ENCODE results near the gene KIF26B.

The KIF26B gene

DNA sequence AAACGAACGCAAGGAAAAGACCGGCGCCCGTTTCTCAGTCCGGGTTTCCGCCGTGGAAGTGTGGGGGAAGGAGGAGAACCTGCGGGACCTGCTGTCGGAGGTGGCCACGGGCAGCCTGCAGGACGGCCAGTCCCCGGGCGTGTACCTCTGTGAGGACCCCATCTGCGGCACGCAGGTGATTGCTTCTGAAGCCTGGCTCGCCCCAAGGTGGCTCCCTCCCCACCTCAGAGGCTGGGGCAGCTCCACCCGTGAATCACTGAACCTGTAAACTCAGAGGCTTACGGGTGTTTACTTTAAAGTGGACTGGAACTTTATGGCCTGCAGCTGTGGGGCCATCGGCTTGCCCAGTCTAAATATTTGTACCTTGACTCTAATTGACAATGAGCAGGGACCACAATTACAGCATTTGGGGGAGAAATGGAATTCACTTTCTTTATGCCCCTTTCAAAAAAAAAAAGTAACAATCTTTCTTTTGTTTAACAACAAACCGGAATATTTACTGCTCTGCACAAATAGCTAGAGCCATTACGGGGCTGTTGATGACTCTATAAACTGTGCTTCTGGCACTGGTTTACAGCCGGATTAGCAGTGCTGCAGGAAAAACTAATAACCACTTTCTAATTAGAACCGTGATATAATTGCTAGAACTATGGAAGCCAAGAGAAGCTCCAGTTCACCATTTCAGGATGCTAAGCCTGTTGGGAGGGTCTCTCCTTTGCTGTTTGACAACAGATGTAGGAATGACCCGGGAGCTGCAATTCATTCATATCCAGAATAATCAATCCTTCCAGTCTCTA is 454.8 kb downstream of the KIF26B start:
- no peak for DNase-seq

GRCh38 chr1:245611251-245611650 is 456.5 kb downstream of the KIF26B start:
- no peak for DNase-seq

- no peak for DNase-seq
Measured at GRCh38 chr1:245614476-245614875, 459.7 kb downstream of the KIF26B start.

GRCh38 chr1:245615001-245615400 is 460.2 kb downstream of the KIF26B start:
- DNase-seq = no peak

DNA sequence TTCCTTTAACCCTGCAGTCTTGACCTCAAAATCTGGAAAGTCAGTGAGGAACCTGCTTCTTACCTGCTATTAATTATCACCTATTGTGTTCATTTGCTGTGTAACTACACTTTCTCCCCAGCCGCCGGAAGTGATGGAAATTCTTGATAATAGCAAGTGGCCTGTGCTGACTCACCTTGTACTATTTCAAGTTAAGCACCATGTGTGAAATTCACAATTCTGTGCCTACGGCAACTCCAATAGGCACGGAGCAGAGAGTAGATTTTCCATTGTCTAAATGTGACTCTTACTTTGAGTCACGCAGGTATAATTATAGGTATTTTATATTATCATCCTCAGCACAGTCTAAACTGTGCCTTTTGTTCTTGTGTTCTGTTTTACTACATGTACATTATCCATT is 466.8 kb downstream of the KIF26B start:
- no peak for DNase-seq

GRCh38 chr1:245622332-245623014 is 467.7 kb downstream of the KIF26B start:
- DNase-seq = no peak

GRCh38 chr1:245641384-245641783 is 486.6 kb downstream of the KIF26B start:
- no peak for DNase-seq

GRCh38 chr1:245645406-245645805 is 490.6 kb downstream of the KIF26B start:
- DNase-seq = no peak

DNA sequence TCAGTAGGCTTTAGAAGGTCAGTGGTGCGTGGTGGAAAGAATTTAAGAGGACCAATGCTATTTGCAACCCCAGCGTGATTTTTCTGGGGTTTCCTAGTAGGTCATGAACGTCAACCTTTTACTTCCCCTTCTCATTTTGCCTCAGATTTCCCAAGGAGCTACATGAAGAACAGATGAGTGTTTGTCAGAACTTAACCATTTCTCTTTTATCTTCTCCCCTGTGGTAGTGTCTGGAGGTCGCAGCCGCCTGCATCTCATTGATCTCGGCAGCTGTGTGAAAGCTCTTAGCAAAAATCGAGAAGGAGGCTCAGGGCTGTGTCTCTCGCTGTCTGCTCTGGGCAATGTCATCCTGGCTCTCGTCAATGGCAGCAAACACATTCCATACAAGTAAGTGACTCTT is 491.1 kb downstream of the KIF26B start:
- DNase-seq = no peak

GRCh38 chr1:245648749-245649522 is 494.2 kb downstream of the KIF26B start:
- DNase-seq = no peak

DNA sequence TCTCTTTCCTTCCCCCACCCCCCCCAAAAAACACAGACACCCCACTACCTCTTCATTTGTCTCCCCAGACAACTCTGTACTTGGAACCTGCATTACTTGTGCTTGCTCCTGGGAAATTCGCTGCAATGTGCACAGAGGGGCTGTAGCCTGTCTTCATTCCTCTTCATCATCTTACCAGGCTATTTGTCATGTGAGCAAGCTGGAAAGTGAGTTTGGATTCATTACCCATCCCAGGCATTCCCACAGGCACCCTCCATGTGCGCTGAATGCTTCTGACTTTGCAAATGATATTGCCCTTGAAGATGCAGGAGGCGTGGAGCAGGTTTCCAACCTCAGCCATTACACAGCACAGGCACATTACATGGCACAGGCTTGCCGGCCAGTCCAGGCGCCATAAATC is 494.9 kb downstream of the KIF26B start:
- DNase-seq = no peak

GRCh38 chr1:245650441-245650960 is 495.7 kb downstream of the KIF26B start:
- no peak for DNase-seq

DNA sequence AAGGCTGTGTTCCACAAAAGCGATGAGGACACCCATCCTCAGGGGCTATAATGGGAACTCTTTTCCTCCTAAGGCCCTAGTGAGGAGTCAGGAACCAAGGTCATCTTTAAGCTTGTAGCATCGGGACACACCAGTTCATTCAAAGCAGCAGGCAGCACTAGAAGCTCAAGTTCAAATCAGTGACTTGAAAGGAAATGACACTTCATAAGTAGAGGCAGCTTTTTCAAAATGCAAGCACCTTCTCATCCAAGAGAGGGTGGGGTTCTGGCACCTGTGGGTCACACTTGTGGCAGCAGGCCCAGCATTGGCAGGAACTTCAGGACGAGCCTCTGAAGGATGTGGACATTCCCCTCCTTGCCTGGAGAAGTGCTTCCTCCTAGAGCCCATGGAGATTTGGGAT is 496.3 kb downstream of the KIF26B start:
- no peak for DNase-seq

DNA sequence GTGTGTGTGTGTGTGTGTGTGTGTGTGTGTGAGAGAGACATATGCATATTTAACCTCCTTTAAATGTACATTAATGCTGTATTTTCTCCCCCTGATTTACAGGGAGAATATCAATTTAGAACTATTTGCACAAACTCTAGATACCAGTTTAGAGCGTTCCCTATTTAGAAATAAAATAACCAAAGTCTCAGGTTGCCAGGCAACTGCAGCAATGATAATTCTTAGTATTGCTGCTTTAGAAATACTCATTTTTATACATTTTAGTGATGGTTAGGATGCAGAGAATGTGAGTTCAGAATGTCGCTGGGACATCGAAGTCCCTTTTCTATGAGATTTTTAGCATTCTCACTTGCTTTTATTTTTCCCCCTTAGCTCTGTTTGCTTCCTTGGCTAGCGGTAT is 497.3 kb downstream of the KIF26B start:
- DNase-seq = no peak

DNA sequence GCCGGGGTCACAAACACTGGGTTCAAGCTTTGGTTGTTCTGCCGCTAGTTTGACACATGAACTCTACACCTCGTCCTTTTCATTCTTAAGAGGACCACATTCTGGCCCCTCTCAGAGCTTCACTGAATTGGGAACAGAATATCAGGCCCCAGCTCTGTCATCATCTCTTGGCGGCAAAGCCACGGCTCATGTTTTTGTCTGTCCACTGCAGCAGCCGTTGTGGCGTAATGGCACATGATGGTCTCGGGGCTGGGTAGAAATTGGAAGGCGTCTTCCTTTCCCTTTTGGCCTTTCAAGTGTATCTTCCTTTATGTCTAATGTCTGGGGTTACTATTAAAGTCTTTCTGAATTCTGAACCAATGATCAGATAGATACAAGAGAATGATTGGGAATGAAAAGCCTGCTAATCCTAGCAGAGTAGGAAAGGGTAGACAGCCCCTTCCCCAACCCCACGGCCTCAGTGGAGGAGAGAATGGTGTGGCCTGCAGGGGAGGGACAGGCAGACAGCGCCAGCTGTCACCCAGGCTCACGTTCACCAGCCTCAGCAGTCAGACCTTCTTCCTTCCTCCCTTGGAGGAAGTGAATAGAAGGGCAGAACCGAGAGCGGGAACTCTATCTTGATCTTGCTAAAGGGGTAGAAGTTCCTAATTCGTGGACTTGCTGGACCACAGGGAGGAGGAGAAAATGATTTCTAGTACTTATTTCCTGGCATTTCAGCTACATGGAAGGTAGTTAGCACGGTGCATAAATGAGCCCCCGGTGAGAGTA is 498.1 kb downstream of the KIF26B start:
- no peak for DNase-seq

DNA sequence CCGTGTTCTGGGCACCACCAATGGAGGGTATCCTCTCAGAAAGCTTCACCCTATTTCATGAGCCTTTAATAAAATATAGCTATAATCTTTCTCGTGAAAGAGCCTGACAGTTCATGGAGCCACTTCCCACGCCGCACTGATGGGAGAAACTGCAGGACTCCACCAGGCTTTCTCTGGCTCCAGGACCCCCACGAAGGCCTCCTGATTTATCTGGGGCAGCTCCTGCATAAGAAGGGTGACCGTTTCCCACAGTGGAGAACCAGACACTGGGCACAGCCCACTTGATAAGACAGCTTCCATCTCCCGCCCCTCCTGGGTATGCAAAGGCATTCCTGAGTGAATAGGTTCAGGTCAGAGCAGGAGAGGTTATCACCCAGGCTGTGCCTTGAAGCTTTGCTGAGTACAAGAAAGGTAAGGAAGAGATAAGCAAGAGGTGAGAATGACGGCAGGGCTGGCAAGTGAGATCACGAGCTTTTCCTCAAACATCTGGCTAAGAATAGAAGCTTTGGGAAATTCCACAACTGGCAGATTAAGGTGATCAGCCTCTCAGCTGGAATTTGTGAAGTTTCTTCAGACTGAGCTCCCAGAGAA is 499.8 kb downstream of the KIF26B start:
- no peak for DNase-seq

- no peak for DNase-seq
Measured at GRCh38 chr1:245656189-245656717, 501.5 kb downstream of the KIF26B start.

DNA sequence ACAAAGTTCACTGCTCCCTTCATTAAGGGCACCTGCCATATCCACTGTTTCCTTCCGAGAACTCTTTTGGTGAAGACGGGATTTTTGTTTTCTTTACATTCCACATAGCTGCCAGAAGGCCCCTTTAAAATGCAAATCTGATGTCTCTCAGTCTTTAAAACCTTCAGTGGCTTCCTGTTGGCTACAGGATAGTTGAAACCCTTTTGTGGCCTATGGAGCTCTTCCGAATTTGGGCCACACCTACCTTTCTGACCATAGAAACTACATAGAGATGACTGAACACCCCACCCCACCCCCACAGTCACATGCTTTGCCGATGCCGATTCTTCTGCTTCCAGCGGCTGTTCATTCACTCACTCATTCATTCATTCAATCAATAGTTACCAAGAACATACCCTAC is 502.6 kb downstream of the KIF26B start:
- no peak for DNase-seq

GRCh38 chr1:245663373-245663772 is 508.6 kb downstream of the KIF26B start:
- DNase-seq = no peak

GRCh38 chr1:245663841-245664240 is 509.1 kb downstream of the KIF26B start:
- DNase-seq = no peak

DNA sequence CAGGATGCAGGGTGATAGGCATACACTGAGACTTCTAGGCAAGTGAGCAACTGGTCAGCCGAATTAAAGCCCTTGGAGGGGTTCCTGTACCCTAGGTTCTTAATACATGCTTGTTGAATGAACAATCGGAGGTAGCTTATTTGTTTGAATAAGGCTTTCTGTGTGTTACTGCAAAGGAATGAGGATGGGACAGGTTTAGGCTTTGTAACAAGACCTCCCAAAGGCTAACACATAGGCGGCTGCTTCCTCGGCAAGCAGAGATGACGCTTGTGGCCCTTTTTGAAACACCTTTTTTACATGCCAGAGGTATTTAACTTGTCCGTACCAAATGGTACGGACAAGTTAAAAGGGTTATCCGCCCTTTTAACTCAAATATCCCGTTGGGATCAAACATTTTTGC is 511.6 kb downstream of the KIF26B start:
- no peak for DNase-seq

DNA sequence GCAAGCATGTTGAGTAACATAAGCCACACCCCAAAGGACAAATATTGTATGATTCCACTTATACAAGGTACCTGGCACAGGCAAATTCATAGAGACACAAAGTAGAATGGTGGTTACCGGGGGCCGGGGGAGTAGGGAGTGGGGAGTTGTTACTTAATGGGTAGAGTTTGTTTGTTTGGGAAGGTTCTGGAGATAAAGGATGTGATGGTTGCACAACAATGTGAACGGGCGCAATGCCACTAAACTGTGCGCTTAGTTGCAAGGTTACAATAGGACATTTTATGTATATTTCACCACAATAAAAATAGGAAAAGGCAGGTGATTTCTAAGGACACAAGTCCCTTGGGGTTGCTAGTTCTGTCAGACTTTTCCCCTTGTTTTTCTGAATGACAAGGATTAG is 516.6 kb downstream of the KIF26B start:
- DNase-seq = no peak

All from activated effector memory CD4-positive, alpha-beta T cell treated with Interleukin-2 at 50 U/mL for 16 hours (primary cell).